ENCODE results near the gene ZDHHC12. TPM values are rescaled to one million over a fixed set of nuclear protein-coding genes. Genes with fewer than 3 reads are reported as not detected.

ZDHHC12 gene
- total and polyA plus RNA-seq, 2 of the 13 experiments (the other 11 are each of a cell fraction or from before 2014, with no cell fraction given): 25.4 to 28.0 TPM

DNA sequence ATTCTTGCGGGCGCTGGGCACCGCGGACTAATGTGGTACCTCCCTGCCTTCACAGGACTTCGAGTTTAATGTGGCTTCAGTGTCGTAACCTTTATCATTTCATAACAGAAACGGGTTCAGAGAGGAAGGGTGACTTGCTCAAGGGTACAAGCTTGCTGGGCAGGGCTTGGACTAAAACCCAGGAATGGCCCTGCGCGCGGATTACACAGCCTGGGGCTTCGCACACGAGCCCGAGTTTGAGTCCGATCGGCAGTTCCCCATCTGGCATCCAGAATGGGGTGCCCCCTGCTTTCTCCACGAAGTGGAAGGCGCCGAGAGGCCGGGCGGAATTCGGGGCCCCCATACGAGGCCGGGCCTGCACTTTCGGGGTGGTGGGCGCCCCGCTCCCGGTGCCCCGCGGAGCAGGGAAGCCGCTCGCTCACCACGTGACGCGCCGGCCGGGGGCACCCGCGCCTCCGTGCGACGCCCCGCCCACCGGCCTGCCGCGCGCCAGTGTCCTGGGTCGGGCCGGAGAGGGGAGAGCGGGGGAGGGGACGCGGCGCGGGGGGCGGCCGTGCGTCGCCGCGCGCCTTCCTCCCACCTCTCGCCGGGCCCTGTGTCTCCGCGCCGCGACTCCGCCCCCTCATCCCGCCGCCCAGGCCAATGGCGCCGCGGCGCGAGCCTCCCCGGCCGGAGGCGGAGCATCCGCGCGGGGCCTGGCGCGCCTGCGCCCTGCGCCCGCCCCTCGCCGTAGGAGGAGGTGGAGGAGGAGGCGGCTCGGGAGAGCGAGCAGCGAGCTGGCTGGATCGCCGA lies 35.2 kb downstream of the ZDHHC12 start, which contains the start of gene SET (continued):
- no peak for TF ChIP-seq ZNF713 (CRISPR knock-in tag; IDR thresholded peaks at IDR 0.05)
- TF ChIP-seq NFKBIZ (CRISPR knock-in tag; IDR thresholded peaks at IDR 0.05): no peak
- TF ChIP-seq ZNF382 (CRISPR knock-in tag; IDR thresholded peaks at IDR 0.05; ENCODE audit: borderline replicate concordance): no peak
- TF ChIP-seq, protein P1, sequence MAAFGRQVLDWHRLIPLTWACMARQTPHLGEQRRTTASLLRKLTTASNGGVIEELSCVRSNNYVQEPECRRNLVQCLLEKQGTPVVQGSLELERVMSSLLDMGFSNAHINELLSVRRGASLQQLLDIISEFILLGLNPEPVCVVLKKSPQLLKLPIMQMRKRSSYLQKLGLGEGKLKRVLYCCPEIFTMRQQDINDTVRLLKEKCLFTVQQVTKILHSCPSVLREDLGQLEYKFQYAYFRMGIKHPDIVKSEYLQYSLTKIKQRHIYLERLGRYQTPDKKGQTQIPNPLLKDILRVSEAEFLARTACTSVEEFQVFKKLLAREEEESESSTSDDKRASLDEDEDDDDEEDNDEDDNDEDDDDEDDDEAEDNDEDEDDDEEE (CRISPR knock-in tag; IDR thresholded peaks at IDR 0.05): 0 out of 2 replicates have a peak, but pooled peaks have one; percentile 39
- TF ChIP-seq DNMT1 (CRISPR knock-in tag; IDR thresholded peaks at IDR 0.05): no peak
- TF ChIP-seq MAZ (IDR thresholded peaks at IDR 0.05; ENCODE audit: borderline replicate concordance, low read depth, low read length): peak; percentile 90
- TF ChIP-seq MAZ (CRISPR knock-in tag; IDR thresholded peaks at IDR 0.05; ENCODE audit: low read depth): peak; percentile 96
- no peak for TF ChIP-seq PHB2 (IDR thresholded peaks at IDR 0.05; ENCODE audit: partially characterized antibody)
- TF ChIP-seq TBX2 (CRISPR knock-in tag; IDR thresholded peaks at IDR 0.05; ENCODE audit: borderline replicate concordance): peak; percentile 51; the same call in 1 of the 2 replicates
- TF ChIP-seq, protein P2, sequence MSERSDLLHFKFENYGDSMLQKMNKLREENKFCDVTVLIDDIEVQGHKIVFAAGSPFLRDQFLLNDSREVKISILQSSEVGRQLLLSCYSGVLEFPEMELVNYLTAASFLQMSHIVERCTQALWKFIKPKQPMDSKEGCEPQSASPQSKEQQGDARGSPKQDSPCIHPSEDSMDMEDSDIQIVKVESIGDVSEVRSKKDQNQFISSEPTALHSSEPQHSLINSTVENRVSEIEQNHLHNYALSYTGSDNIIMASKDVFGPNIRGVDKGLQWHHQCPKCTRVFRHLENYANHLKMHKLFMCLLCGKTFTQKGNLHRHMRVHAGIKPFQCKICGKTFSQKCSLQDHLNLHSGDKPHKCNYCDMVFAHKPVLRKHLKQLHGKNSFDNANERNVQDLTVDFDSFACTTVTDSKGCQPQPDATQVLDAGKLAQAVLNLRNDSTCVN (CRISPR knock-in tag; IDR thresholded peaks at IDR 0.05; ENCODE audit: borderline replicate concordance): no peak
- TF ChIP-seq CHCHD3 (CRISPR knock-in tag; IDR thresholded peaks at IDR 0.05): no peak
- no peak for TF ChIP-seq KDM6A (CRISPR knock-in tag; IDR thresholded peaks at IDR 0.05; ENCODE audit: low read depth)
- TF ChIP-seq CREM (IDR thresholded peaks at IDR 0.05): no peak
- TF ChIP-seq CREM (CRISPR knock-in tag; IDR thresholded peaks at IDR 0.05): no peak
- TF ChIP-seq GATAD1 (CRISPR knock-in tag; IDR thresholded peaks at IDR 0.05): no peak
- no peak for TF ChIP-seq FOSL1 (CRISPR knock-in tag; IDR thresholded peaks at IDR 0.05; ENCODE audit: borderline replicate concordance)
- TF ChIP-seq ZBTB1 (CRISPR knock-in tag; IDR thresholded peaks at IDR 0.05; ENCODE audit: borderline replicate concordance): no peak
- 0 out of 2 replicates have a peak, but pooled peaks have one; percentile 35 for TF ChIP-seq SMYD3 (CRISPR knock-in tag; IDR thresholded peaks at IDR 0.05)
- TF ChIP-seq, protein P3, sequence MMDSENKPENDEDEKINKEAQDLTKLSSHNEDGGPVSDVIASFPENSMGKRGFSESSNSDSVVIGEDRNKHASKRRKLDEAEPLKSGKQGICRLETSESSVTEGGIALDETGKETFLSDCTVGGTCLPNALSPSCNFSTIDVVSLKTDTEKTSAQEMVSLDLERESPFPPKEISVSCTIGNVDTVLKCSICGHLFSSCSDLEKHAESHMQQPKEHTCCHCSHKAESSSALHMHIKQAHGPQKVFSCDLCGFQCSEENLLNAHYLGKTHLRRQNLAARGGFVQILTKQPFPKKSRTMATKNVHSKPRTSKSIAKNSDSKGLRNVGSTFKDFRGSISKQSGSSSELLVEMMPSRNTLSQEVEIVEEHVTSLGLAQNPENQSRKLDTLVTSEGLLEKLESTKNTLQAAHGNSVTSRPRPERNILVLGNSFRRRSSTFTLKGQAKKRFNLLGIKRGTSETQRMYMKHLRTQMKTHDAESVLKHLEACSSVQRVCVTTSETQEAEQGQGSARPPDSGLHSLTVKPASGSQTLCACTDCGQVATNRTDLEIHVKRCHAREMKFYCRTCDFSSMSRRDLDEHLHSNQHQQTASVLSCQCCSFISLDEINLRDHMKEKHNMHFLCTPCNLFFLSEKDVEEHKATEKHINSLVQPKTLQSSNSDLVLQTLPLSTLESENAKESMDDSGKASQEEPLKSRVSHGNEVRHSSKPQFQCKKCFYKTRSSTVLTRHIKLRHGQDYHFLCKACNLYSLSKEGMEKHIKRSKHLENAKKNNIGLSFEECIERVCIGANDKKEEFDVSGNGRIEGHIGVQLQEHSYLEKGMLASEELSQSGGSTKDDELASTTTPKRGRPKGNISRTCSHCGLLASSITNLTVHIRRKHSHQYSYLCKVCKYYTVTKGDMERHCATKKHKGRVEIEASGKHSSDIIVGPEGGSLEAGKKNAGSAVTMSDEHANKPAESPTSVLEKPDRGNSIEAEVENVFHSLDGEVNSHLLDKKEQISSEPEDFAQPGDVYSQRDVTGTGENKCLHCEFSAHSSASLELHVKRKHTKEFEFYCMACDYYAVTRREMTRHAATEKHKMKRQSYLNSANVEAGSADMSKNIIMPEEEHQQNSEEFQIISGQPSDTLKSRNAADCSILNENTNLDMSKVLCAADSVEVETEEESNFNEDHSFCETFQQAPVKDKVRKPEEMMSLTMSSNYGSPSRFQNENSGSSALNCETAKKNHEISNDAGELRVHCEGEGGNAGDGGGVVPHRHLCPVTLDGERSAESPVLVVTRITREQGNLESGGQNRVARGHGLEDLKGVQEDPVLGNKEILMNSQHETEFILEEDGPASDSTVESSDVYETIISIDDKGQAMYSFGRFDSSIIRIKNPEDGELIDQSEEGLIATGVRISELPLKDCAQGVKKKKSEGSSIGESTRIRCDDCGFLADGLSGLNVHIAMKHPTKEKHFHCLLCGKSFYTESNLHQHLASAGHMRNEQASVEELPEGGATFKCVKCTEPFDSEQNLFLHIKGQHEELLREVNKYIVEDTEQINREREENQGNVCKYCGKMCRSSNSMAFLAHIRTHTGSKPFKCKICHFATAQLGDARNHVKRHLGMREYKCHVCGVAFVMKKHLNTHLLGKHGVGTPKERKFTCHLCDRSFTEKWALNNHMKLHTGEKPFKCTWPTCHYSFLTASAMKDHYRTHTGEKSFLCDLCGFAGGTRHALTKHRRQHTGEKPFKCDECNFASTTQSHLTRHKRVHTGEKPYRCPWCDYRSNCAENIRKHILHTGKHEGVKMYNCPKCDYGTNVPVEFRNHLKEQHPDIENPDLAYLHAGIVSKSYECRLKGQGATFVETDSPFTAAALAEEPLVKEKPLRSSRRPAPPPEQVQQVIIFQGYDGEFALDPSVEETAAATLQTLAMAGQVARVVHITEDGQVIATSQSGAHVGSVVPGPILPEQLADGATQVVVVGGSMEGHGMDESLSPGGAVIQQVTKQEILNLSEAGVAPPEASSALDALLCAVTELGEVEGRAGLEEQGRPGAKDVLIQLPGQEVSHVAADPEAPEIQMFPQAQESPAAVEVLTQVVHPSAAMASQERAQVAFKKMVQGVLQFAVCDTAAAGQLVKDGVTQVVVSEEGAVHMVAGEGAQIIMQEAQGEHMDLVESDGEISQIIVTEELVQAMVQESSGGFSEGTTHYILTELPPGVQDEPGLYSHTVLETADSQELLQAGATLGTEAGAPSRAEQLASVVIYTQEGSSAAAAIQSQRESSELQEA (CRISPR knock-in tag; IDR thresholded peaks at IDR 0.05; ENCODE audit: not compliant biosample characterization): no peak

All from HepG2 (cell line).